PC-3 (cell line): Measurements from ENCODE around the gene KSR2. TPM values are rescaled to one million over a fixed set of nuclear protein-coding genes. Genes with fewer than 3 reads are reported as not detected.

Experiments used
- ATAC-seq: fragments of 200-7000 bp; cut with Tn5 transposase; 2 replicates; pipeline ENCODE4 v1.9.1; 2020; ENCODE audit warnings: mild to moderate bottlenecking, moderate library complexity
- BruUV-seq: library from RNA; stranded (reverse); fragments of 400-500 nt; replicated peaks from 2 replicates; lab custom pipeline; 2021; lab: Mats Ljungman, UMichigan
- CTCF ChIA-PET: fragments of 300-600 bp; sonication (Branson Sonifier 250); formaldehyde crosslinking; loops from one replicate; lab custom pipeline; 2022; ENCODE audit warnings: antibody characterized with exemption; lab: Charles Lee
- POLR2A ChIA-PET: fragments of 300-600 bp; sonication (Branson Sonifier 250); formaldehyde crosslinking; loops from one replicate; lab custom pipeline; 2022; ENCODE audit warnings: antibody characterized with exemption; ENCODE audit not compliant: unreplicated experiment; lab: Charles Lee
- DNase-seq: peaks from one replicate; pipeline ENCODE4 v3.0.0-alpha.2; 2015
- H2AFZ ChIP-seq: fragments of 300-600 bp; sonication (generic); 2 replicates; pipeline ENCODE4 v1.6.0; 2016; ENCODE audit warnings: antibody characterized with exemption, low read length
- H3F3A ChIP-seq: fragments of 300-600 bp; sonication (generic); one replicate; pipeline ENCODE4 v1.6.0; 2017; ENCODE audit warnings: antibody characterized with exemption, low read length, control low read depth, mild to moderate bottlenecking; ENCODE audit not compliant: unreplicated experiment
- H3K27ac ChIP-seq: fragments of 300-600 bp; sonication (generic); 2 replicates; pipeline ENCODE4 v1.5.1; 2016; ENCODE audit warnings: mild to moderate bottlenecking, low read length
- H3K27me3 ChIP-seq: fragments of 300-600 bp; sonication (generic); 2 replicates; pipeline ENCODE4 v1.6.1; 2016; ENCODE audit warnings: low read length, mixed read lengths
- H3K36me3 ChIP-seq: fragments of 300-600 bp; sonication (generic); 2 replicates; pipeline ENCODE4 v1.6.1; 2016; ENCODE audit warnings: low read depth, mixed run types, low read length, mixed read lengths
- H3K4me1 ChIP-seq: fragments of 300-600 bp; sonication (generic); 2 replicates; pipeline ENCODE4 v1.5.1; 2016; ENCODE audit warnings: low read length; ENCODE audit not compliant: insufficient read depth
- H3K4me2 ChIP-seq: fragments of 300-600 bp; sonication (generic); 2 replicates; pipeline ENCODE4 v1.6.0; 2016; ENCODE audit warnings: low read length
- H3K4me3 ChIP-seq: fragments of 300-600 bp; sonication (generic); 2 replicates; pipeline ENCODE4 v1.5.1; 2016; ENCODE audit warnings: mild to moderate bottlenecking, low read length, mixed read lengths
- H3K79me2 ChIP-seq: fragments of 300-600 bp; sonication (generic); 2 replicates; pipeline ENCODE4 v1.6.1; 2017; ENCODE audit warnings: low read length, mixed read lengths
- H3K9ac ChIP-seq: fragments of 300-600 bp; sonication (generic); 2 replicates; pipeline ENCODE4 v1.6.0; 2016; ENCODE audit warnings: mild to moderate bottlenecking, low read length
- H3K9me2 ChIP-seq: fragments of 300-600 bp; sonication (generic); replicated peaks from 2 replicates; pipeline ENCODE4 v1.6.1; 2016; ENCODE audit warnings: mixed run types, low read length, mixed read lengths
- H3K9me3 ChIP-seq: fragments of 300-600 bp; sonication (generic); 2 replicates; pipeline ENCODE4 v1.6.1; 2016; ENCODE audit warnings: low read length, mixed read lengths
- H4K20me1 ChIP-seq: fragments of 300-600 bp; sonication (generic); 2 replicates; pipeline ENCODE4 v1.6.1; 2016; ENCODE audit warnings: low read length, mixed read lengths
- EZH2 ChIP-seq: fragments of 300-600 bp; sonication (generic); IDR thresholded peaks from one replicate; pipeline ENCODE4 v1.6.1; 2017; ENCODE audit warnings: antibody characterized with exemption, mild to moderate bottlenecking, low read length; ENCODE audit not compliant: unreplicated experiment
- EZH2phosphoT487 ChIP-seq: fragments of 300-600 bp; sonication (generic); IDR thresholded peaks from 2 replicates; pipeline ENCODE4 v1.6.1; 2018; ENCODE audit warnings: mild to moderate bottlenecking, antibody characterized with exemption, low read length, borderline replicate concordance
- intact Hi-C: fragments of 100-400 bp; cut with micrococcal nuclease; formaldehyde crosslinking; loops from 2 replicates; pipeline ENCODE4 v1.9.0; 2023
- total RNA-seq: library from RNA; depleted of rRNA; stranded (reverse); fragments of >200 nt; gene quantifications from 2 replicates; pipeline ENCODE4 v1.2.3, GENCODE V29; 2014
- TF ChIP-seq, protein P1 (sequence below): fragments of 300-600 bp; sonication (generic); conservative IDR thresholded peaks from 2 replicates; pipeline ENCODE4 v1.5.1; 2017; ENCODE audit warnings: antibody characterized with exemption, low read depth, mild to moderate bottlenecking, low read length

Gene KSR2
- total RNA-seq, 1 experiment from 2014 or later: 0.80 TPM

DNA sequence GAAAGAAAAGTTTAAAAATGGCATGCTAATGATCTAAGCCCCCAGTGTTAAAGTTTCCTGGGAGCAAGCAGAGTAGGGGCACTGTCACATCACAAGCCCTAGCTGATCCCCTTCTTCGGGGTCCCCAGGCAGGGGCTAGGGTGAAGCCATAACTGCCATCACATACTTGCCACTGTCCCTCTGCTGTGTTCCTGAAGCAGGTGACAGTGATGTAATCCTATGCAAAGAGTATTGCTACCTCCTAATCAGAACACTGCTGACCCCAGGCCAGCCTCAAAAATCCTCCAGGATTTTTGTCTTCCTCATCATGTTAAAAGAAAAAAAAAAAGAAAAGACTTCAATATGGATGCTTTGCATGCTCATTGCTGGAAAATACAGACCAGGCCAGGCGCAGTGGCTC, 46.5 kb upstream of the KSR2 start:
- peaks cover 30% of the 10 kb centered on the region for H3K79me2 ChIP-seq
- ATAC-seq (no peak), DNase-seq (no peak)
- no TSS peak for BruUV-seq
- TF ChIP-seq EZH2 (no peak), EZH2phosphoT487 (no peak)
- TF ChIP-seq, protein P1, sequence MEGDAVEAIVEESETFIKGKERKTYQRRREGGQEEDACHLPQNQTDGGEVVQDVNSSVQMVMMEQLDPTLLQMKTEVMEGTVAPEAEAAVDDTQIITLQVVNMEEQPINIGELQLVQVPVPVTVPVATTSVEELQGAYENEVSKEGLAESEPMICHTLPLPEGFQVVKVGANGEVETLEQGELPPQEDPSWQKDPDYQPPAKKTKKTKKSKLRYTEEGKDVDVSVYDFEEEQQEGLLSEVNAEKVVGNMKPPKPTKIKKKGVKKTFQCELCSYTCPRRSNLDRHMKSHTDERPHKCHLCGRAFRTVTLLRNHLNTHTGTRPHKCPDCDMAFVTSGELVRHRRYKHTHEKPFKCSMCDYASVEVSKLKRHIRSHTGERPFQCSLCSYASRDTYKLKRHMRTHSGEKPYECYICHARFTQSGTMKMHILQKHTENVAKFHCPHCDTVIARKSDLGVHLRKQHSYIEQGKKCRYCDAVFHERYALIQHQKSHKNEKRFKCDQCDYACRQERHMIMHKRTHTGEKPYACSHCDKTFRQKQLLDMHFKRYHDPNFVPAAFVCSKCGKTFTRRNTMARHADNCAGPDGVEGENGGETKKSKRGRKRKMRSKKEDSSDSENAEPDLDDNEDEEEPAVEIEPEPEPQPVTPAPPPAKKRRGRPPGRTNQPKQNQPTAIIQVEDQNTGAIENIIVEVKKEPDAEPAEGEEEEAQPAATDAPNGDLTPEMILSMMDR: no peak
- H3K4me1 ChIP-seq: peaks cover 18% of the 10 kb centered on the region
- peaks cover 5% of the 10 kb centered on the region; the same call in 1 of the 2 replicates for H4K20me1 ChIP-seq
- POLR2A ChIA-PET: no interaction called here
- no peaks in the 10 kb centered on the region for H3F3A ChIP-seq
- no peak overlapping the region for H3K4me2 ChIP-seq
- no peak overlapping the region for H3K27ac ChIP-seq
- peaks cover 22% of the 10 kb centered on the region for H3K36me3 ChIP-seq
- CTCF ChIA-PET: no interaction called here
- H3K4me3 ChIP-seq: no peak overlapping the region
- no peaks in the 10 kb centered on the region for H3K27me3 ChIP-seq
- H3K9me2 ChIP-seq: no peaks in the 10 kb centered on the region
- H2AFZ ChIP-seq: no peak overlapping the region
- intact Hi-C loops: loop anchor here (5.0 kb wide), 1 partner anchor 138 kb away; no protein-coding TSS in a partner anchor
- H3K9ac ChIP-seq: no peak overlapping the region
- H3K9me3 ChIP-seq: no peaks in the 10 kb centered on the region

DNA sequence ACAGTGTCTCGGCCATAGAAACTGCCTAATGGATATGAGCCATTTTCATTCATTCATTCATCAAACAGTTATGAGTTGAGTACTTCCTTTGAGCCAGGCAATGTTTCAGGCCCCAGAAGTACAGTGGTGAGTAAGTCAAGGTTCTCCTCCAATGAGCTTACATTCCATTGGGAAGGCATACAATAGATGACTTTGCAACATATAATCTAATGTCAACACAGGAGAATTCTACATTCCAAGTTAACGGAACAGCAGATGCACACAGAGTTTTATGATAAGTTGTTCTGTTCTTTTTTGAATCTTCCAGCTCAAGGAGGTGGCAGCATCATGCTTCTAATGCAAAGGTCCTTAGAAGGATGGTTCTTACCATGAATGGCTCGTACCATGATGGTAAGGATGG, 44.5 kb upstream of the KSR2 start:
- peaks cover 5% of the 10 kb centered on the region; the same call in 1 of the 2 replicates for H4K20me1 ChIP-seq
- peaks cover 17% of the 10 kb centered on the region for H3K4me1 ChIP-seq
- H2AFZ ChIP-seq: no peak overlapping the region
- H3K27ac ChIP-seq: no peak overlapping the region
- no peak for ATAC-seq
- peak; percentile 27 for DNase-seq
- peaks cover 5% of the 10 kb centered on the region; the same call in 1 of the 2 replicates for H3K36me3 ChIP-seq
- ChIA-PET CTCF (no interaction called here), POLR2A (no interaction called here)
- no peaks in the 10 kb centered on the region for H3K9me3 ChIP-seq
- intact Hi-C loops: no loop called here
- no TSS peak for BruUV-seq
- H3K4me3 ChIP-seq: no peak overlapping the region
- H3K9me2 ChIP-seq: no peaks in the 10 kb centered on the region
- H3K79me2 ChIP-seq: peaks cover 19% of the 10 kb centered on the region
- TF ChIP-seq, protein P1: no peak
- TF ChIP-seq EZH2phosphoT487 (no peak), EZH2 (no peak)
- H3K4me2 ChIP-seq: no peak overlapping the region
- H3F3A ChIP-seq: no peaks in the 10 kb centered on the region
- H3K9ac ChIP-seq: no peak overlapping the region
- no peaks in the 10 kb centered on the region for H3K27me3 ChIP-seq

DNA sequence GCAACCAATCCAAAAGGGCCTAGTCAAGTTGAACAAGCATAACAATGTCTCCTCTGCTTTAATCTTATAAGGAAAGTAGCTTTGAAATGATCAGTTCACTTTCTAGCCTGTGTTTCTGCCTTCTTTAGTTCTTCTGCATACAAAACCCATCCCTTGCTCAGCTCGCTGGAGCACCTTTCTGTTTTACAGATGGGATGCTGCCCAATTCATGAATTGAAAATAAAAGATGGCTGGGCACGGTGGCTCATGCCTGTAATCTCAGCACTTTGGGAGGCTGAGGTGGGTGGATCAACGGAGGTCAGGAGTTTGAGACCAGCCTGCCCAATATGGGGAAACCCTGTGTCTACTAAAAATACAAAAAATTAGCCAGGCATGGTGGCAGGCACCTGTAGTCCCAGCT, 43.2 kb upstream of the KSR2 start:
- POLR2A ChIA-PET: no interaction called here
- no peak overlapping the region for H2AFZ ChIP-seq
- no peaks in the 10 kb centered on the region for H3K9me3 ChIP-seq
- H3K79me2 ChIP-seq: peaks cover 5% of the 10 kb centered on the region
- no peak for TF ChIP-seq EZH2phosphoT487
- TF ChIP-seq, protein P1: no peak
- TF ChIP-seq EZH2: no peak
- ATAC-seq (no peak), DNase-seq (no peak)
- no peaks in the 10 kb centered on the region for H3K27me3 ChIP-seq
- CTCF ChIA-PET: no interaction called here
- no peaks in the 10 kb centered on the region for H3K9me2 ChIP-seq
- no peak overlapping the region for H3K4me2 ChIP-seq
- no TSS peak for BruUV-seq
- peaks cover 5% of the 10 kb centered on the region for H3K4me1 ChIP-seq
- no peak overlapping the region for H3K27ac ChIP-seq
- H3K4me3 ChIP-seq: no peak overlapping the region
- H4K20me1 ChIP-seq: no peaks in the 10 kb centered on the region
- no peaks in the 10 kb centered on the region for H3K36me3 ChIP-seq
- intact Hi-C loops: no loop called here
- no peaks in the 10 kb centered on the region for H3F3A ChIP-seq
- H3K9ac ChIP-seq: no peak overlapping the region
